NB4 (cell line): ENCODE results near the gene GLI3.

Source experiments
- CTCF ChIP-seq: IDR thresholded peaks from one replicate; pipeline ENCODE4 v1.5.1; 2012; ENCODE audit warnings: low read depth, low read length
- POLR2A ChIP-seq: IDR thresholded peaks from 2 replicates; pipeline ENCODE4 v1.6.1; 2011; ENCODE audit warnings: mild to moderate bottlenecking; ENCODE audit not compliant: insufficient read length; ENCODE audit errors: extremely low read depth

DNA sequence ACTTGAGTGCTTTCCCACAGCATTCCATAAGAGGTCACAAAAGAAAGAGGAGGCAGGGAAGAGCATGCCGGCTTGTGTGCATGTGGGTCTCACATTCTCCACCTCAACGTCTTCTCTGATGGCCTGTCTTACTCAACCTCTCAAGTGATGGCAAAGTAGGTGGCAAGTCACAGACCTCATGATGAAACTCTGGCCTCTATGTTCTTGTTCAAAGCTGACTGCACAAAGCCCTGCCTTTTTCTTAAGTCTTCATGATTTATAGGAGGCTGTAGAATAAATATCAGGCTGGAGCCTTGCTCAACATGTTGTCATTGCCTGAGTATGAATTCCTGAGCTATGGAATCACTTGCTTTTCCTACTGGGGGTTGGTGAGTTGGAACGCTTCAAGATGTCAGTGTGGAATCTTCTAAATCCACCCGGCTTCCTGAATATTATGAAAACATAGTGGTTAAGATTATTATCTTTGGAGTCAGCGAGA, 320.5 kb downstream of the GLI3 start:
- TF ChIP-seq POLR2A (no peak), CTCF (no peak)
